ENCODE measurements around the gene FBXL16. TPM values are rescaled to one million over a fixed set of nuclear protein-coding genes. Genes with fewer than 3 reads are reported as not detected.

Gene FBXL16
- total and polyA plus RNA-seq, 2 donors (not counting 3 experiments of a cell fraction or from before 2014, with no cell fraction given) = 0.07 to 0.22 TPM

- peaks cover 13% of the 10 kb centered on the region for H3K4me1 ChIP-seq (ENCODE audit: control insufficient read depth, extremely low read depth, insufficient read depth, low read length)
- no peak for TF ChIP-seq EZH2 (IDR thresholded peaks at IDR 0.05; ENCODE audit: borderline replicate concordance, low read depth, low read length, severe bottlenecking)
- no peak for TF ChIP-seq JUN (IDR thresholded peaks at IDR 0.05; ENCODE audit: borderline replicate concordance, insufficient read depth, insufficient read length, low read depth)
- no peak for TF ChIP-seq FOS (IDR thresholded peaks at IDR 0.05; ENCODE audit: borderline replicate concordance, insufficient read depth, low read length)
- TF ChIP-seq, protein P1, sequence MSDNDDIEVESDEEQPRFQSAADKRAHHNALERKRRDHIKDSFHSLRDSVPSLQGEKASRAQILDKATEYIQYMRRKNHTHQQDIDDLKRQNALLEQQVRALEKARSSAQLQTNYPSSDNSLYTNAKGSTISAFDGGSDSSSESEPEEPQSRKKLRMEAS (IDR thresholded peaks at IDR 0.05; ENCODE audit: insufficient read depth, insufficient read length) = no peak
- no peak for TF ChIP-seq GATA2 (IDR thresholded peaks at IDR 0.05; ENCODE audit: insufficient read depth, insufficient read length, low read depth, low read length)
- TF ChIP-seq POLR2A (IDR thresholded peaks at IDR 0.05; ENCODE audit: low read depth, low read length) = no peak
- TF ChIP-seq, protein P2, sequence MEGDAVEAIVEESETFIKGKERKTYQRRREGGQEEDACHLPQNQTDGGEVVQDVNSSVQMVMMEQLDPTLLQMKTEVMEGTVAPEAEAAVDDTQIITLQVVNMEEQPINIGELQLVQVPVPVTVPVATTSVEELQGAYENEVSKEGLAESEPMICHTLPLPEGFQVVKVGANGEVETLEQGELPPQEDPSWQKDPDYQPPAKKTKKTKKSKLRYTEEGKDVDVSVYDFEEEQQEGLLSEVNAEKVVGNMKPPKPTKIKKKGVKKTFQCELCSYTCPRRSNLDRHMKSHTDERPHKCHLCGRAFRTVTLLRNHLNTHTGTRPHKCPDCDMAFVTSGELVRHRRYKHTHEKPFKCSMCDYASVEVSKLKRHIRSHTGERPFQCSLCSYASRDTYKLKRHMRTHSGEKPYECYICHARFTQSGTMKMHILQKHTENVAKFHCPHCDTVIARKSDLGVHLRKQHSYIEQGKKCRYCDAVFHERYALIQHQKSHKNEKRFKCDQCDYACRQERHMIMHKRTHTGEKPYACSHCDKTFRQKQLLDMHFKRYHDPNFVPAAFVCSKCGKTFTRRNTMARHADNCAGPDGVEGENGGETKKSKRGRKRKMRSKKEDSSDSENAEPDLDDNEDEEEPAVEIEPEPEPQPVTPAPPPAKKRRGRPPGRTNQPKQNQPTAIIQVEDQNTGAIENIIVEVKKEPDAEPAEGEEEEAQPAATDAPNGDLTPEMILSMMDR (IDR thresholded peaks at IDR 0.05; ENCODE audit: extremely low read depth in 1 of 2, insufficient read depth in 1 of 2, low read depth in 1 of 2, low read length in 2 of 2) = no peak
- TF ChIP-seq MYC (IDR thresholded peaks at IDR 0.05; ENCODE audit: low read depth, low read length) = no peak
- TF ChIP-seq POLR2AphosphoS5 (IDR thresholded peaks at IDR 0.05; ENCODE audit: insufficient read depth, low read depth, low read length) = no peak
- H4K20me1 ChIP-seq (replicated peaks; ENCODE audit: control insufficient read depth, extremely low read depth, insufficient read depth, low read length) = no peaks in the 10 kb centered on the region
- BruUV-seq (replicated peaks) = no TSS peak
- no peaks in the 10 kb centered on the region for H3K27me3 ChIP-seq (ENCODE audit: control insufficient read depth in 2 of 2, insufficient read depth in 2 of 2, low read length in 2 of 2)
- ChIA-PET CTCF (interaction anchor here (1.0 to 5.7 kb wide), 4 partner anchors 9 to 59 kb away, joined by 3 to 34 read pairs (median 5); partner anchors contain the start of genes ANTKMT, CHTF18, METRN and RPUSD1), POLR2A (no interaction called here)
- H2AFZ ChIP-seq (ENCODE audit: low read depth, low read length) = no peak overlapping the region
- no peak overlapping the region for H3K4me3 ChIP-seq (replicated peaks in 1 of 3; ENCODE audit: insufficient read depth in 1 of 3, low read depth in 1 of 3, low read length in 3 of 3)
- intact Hi-C loops (cut with micrococcal nuclease) = loop anchor here (2.0 kb wide), 1 partner anchor 14 kb away; the partner anchor contains the start of gene METRN
- no peak overlapping the region for H3K9ac ChIP-seq (replicated peaks; ENCODE audit: extremely low read depth, insufficient read depth, low read length)
- no peak for DNase-seq (ENCODE audit: low read depth, low spot score)
- dilution Hi-C loops (cut with MboI; ENCODE audit: extremely low pct_ligation_motif_present, low sequenced_read_pairs) = no loop called here
- no peak for FAIRE-seq
- peaks cover 4 to 12% of the 10 kb centered on the region in 2 experiments for H3K36me3 ChIP-seq (ENCODE audit: control insufficient read depth in 2 of 2, extremely low read depth in 1 of 2, insufficient read depth in 2 of 2, low read length in 2 of 2)
- H3K9me1 ChIP-seq (replicated peaks; ENCODE audit: control insufficient read depth, extremely low read depth, insufficient read depth, low read length) = no peaks in the 10 kb centered on the region
- no peaks in the 10 kb centered on the region for H3K79me2 ChIP-seq (ENCODE audit: control insufficient read depth, insufficient read depth, low read length)
- no peaks in the 10 kb centered on the region for H3K9me3 ChIP-seq (replicated peaks; ENCODE audit: control insufficient read depth, insufficient read depth, low read length)
- no peak overlapping the region for H3K27ac ChIP-seq (ENCODE audit: insufficient read depth, low read depth, low read length)
- no peak overlapping the region for H3K4me2 ChIP-seq (ENCODE audit: insufficient read depth, low read length)
Measured at GRCh38 chr16:728890-729744, 23.5 kb upstream of the FBXL16 start.
